NCI-H2029 treated with DMSO at 0.1 percent for 48 hours (cell line): ENCODE data around the gene GATAD2B.

Source experiments
- DNase-seq: peaks from one replicate; lab custom pipeline; 2025; lab: John Stamatoyannopoulos, UW

Gene GATAD2B

DNA sequence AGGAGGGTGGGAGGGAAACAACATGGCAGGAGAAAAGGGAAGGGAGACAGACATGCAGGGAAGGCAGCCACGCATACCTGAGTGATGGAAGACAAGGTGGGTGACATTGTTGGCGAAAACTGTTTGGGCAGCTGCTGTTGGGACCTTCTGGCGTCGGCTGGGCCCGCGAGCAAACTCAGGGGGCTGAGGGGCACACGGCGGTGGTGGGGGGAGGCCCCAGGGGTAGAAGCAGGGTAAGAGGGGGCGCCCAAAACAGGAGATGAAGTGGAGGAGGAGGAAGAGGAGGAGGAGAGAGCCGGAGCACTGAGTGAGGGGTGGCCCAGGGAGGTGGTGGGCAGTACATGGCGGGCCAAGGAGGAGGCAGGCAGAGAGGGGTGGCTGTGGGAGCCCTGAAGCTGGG is 28.4 kb upstream of the GATAD2B start:
- DNase-seq, result no peak

DNA sequence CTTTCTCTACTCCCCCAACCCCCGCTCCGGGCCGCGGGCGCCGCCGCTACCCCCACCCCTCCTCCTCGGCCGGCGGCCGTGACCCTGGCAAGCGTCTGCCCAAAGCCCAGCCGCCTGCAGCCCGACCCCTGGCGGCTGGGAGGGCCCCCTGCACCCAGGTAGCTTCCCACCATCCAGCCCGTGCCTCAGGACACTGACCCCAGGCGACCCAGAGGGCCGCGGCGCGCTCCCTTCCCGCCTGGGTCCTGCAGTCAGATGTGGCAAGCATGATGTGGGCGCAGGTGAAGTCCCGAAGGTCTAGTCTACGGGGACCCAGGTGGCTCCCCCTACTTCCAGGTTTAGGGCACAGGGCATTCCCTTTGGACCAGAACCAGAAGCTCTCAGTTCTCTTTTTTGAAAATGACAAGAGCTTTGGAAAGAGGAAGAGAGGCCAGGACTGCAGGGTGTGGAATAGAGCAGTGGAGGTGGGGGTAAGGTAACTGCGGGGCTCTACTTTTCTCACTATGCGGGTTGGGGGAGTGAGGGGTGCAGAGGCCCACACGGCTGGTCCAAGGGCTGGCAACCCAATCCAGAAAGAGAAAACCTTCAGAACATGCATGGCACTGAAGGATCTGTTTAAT is 24.0 kb upstream of the GATAD2B start, which contains the start of gene DENND4B:
Gene DENND4B (minus strand): TSS at position 97 of the 620 bp plus-strand sequence. CDS start 2,344 bp downstream, outside the sequence.
- DNase-seq, result peak; percentile 48

DNA sequence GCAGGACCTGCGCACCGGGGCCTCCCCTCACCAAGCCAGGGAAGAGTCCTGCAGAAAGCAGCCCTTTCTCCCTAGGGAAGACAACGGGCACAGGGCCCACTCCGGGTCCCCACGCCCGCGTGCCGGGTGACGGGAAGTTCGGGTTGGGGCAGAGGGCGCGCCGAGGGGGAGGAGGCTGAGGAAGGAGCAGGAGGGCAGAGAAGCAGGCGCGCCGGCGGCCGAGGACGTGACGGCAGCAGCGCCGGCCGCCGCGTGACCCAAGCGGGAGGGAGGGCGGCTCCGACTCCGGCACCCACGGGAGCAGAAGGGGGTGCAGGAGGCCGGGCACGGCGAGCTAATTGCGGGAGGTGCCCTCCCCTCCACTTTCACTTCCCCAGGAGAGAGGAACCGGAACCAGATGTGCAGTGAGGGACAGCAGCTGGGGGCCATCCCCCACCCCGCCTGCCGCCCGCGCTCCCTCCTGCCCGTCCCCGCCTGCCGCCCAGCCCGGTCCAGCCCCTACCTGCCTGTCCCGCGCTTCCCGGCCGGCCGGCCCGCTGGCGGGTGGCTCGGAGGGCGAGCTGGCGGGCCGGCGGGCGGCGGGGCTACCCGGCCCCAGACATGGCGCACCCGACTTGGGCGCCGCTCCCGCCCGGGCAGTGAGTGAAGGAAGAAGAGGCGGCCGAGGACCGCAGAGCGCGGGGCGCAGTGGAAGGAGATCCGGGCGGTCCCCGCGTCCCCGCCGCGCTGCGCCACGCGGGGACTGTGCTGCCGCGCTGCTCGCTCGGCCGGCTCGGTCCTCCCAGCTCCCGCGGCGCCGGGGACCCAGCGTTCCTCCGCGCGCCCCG is 23.2 kb upstream of the GATAD2B start:
- DNase-seq, result no peak

DNA sequence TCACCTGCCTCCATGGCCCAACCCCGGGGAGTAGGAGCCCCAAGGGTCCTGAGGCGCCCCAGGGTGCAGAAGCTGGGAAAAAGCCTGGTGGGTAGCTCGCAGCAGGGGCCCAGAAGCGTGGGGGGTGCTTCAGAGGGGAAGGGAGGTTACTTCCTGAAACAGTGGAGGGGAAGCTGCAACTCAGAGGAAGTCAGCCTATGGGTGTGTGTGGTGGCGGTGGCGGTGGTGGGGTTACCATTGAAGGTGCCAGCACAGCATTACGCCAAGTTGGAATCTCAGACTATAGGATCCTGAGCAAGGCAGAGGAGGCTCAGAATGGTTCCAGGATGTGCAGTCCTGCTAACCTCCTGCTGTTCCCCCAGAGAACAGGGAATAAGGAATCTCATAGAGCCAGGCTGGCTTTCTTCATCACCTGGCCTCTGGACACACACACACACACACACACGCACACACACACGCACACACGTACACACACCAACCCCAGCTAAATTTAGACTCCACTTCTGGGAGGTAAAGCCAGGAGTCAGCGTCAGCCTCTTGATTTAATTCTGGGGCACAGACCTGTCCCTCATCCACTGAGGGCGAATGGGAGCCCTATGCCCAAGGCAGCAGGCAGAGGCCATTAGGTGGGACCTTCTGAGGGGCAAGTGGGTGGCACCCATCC is 22.5 kb upstream of the GATAD2B start:
- DNase-seq, result no peak

DNA sequence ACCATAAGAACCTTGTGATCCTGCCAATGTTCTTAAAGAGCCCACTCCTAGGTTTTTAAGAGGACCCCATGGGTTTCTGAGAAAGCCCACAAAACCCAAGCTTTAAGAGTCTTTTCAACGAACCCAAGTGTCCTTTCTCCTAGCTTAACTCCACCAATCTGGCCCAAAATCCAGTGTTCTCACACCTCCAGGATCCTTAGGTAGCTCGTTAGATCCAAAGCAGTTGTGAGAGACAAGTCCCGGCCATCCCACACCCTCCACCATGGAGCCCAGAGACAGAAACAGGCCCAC is 22.0 kb upstream of the GATAD2B start:
- DNase-seq, result no peak

DNA sequence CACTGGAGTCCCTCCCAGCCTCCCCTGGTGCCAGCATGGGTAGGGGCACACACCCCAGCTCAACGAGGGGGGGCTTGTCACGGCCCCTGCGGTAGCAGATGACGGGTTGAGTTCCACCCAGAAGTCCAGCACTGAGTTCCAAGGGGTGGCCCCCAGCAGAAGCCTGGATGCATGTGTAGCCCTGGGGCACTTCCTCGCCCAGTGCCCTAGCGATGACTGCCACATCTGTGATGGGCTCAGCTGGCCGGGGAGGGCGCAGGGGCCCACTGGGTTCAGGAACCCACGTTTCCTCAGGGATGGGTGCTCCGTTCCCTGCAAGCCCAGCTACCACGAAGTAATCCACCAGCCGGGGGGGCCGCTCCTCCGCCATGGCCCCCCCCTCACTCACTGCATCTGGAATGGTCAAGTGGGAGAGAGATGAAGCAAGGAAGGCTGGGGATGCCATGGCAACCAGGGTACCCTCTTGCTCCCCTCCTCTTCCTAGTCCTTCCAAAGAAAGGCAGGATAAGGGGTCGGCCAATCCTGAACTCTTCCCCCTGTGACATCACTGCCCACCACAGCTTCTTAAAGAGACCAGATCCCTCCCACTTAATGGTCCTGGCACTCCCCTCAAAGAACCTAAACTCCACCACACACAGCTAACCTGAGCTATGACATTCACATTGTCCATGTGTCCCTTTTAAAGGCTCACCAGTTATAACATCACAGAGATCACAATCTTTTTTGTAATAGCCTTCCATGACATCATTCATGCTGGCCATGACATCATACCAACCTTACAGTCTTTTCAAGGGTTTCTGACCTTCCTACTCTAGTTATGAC is 21.4 kb upstream of the GATAD2B start:
- DNase-seq, result no peak

DNA sequence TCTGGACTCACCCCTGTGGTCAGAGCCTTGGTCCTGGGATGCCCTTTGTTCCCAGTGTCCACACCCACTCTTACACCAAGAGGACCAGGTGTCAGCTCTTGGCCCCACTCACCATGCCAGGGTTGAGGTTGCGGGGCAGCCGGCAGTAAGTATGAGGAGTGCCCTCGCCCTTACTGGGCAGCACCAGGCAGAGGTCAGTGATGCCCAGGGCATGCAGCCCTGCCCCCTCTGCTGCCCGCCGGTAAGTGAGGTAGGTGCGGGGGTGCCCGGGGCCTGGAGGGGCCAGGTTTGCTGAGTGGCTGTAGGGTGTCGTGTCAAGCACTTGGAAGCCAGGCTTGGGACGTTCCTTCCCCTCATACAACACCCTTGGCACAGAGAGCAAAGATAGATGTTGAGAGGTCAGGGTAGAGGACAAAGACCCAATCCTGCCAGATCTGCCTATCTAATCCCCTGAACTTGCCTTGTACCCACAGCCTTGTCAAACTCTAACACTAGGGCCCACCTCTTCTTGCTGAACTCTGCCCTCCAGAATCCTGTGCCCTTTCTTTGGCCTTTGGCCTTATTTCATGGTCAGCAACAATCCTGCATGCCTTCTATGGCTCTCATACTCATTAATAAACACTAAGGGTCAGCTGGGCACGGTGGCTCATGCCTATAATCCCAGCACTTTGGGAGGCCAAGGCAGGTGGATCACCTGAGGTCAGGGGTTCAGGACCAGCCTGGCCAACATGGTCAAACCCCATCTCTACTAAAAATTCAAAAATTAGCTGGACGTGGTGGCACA is 20.2 kb upstream of the GATAD2B start:
- no peak for DNase-seq

DNA sequence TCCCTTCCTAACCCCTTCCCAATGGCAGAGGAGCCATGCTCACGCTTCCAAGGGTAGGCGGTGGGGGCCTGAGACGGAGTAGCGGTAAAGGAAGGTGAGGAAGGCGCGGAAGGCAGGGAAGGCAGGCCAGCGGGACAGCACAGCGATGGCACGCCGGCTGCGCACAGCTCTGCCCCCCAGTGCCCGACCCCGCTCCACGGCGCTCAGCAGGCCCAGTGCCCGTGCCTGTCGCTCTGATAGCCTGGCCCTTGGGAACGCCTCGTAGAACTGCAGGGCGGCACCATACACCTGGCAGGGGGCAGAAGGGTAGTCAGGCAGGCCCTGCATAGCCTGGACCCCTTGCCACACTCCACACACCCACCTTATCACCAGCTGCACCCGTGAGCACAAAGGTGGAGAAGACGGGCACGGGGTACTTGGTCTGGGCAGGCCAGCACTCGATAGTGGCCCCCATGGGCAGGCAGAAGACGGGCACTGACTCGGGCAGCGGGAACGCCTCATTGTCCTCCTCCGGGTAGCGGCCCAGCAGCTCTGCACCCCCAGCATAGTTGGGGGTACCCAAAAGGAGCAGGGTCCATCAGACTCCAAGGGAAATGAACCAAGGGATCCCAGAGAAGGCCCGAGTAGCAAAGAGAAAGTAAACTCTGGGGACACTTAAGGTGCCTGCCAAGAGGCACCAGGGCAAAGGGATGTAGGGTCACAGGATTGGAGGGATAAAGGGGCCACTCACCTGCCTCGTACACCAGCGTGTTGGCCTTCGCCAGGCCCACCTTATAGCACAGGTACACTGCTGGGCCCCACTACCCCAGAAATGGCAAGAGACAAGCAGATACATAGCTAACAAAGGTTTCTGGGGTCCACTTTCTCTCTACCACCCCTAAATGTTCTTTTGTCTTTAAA is 19.3 kb upstream of the GATAD2B start:
- DNase-seq, result no peak

DNA sequence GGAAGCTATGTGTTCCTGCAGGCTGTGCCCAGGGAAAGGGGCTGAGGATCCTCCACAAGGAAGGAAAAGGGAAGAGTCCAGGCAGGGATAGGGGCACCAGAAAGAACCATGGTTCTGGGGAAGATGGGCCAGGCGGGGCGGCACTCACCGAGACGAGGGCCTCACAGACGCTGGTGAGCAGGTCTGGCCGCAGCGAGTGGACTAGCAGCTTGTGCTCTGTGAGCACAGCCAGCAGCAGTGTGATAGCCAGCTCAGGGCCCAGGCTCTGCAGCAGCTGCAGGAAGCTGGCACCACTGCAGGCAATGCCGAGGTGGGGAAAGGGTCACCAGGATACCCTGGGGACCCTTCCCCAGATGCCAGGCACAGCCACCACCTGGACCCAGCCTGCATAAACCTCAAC is 18.0 kb upstream of the GATAD2B start:
- no peak for DNase-seq

DNA sequence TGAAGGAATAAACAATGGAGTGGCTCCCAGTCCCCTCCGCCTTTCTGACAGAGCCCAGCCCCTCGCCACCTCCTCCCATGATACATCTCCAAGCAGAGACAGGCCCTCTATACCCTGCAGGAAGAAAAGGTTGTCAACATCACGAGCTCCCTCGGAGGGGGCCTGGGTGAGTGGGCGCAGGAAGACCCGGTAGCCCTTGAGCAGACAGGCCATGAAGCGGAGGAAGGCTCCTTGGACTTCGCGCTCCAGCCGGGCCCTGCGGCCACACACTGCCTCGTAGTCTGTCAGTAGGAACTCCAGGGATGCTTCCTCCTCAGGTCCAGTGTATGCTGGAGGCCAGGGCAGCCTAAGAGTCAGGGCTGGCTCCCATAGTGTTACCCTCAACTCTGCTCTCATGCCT is 16.7 kb upstream of the GATAD2B start:
- no peak for DNase-seq

DNA sequence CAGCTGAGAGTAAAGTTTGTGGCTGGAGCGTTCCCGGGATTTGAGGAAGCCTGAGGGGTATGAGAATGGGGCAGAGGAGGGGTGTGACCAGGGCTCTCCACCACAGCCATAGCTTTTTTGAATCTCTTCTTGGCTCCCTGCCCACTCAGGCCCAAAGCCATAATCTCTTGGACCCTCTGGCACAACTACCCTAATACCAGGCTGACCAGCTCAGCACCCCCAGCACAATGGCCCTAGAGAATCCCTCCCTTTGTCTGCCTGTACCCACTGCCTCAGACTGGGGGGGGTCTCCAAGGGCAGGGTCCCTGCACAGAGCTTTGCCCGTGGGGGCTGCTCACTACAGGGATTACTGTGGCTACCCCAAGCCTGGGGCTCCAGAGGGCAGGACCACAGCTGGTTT is 16.2 kb upstream of the GATAD2B start:
- no peak for DNase-seq

DNA sequence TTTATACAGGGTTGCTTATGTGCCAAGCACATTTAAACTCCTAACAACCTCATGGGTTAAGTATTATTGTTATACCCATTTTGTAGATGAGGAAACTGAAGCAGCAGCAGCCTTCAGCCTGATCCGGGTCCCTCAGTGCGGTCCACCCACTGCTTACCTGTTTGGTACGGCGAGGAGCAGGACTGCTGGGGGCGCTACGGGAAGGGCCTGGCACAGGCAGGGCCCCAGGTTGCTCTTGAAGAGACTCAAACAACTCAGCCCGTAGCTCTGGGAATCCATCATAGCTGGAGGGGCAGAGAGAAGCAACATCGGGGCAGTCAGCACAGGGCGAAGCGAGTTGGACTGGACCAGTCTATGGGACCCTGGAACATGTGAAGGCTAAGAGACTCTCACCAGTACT is 14.6 kb upstream of the GATAD2B start:
- no peak for DNase-seq

DNA sequence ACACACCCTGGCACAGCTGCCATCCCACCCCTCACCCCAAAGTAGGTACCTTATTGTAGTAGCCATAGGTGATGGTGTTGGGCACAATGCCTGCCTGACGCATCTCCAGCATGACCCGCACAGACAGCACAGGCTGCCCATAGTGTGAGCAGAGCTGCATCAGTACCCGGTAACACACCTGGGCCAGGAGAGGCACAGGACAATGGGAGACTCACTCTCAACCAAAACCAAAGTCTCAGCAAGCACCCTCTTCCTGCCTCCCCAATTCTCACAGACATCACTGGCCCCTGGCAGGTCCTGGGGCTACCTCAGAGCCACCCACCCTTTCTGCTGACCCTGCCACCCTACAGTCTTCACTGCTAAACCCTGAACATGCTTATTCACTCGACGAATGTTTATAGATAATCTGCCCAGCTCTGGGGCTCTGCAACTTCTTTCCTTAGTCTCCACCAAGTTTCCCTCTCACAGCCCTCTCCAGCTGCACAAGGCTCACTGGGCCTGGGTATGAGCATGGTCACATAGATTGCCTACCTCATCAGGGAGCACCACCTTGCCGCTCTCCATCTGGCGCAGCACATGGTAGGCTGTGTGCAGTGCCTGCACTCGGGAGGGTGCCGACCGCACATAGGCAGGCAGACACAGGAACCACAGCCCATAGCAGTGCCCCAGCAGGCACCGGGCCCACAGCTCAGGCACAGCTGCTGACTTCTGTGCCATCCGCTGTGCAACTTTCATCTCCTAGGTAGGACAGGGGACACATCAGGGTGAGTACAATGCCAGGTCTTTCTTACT is 13.4 kb upstream of the GATAD2B start:
- DNase-seq, result no peak

DNA sequence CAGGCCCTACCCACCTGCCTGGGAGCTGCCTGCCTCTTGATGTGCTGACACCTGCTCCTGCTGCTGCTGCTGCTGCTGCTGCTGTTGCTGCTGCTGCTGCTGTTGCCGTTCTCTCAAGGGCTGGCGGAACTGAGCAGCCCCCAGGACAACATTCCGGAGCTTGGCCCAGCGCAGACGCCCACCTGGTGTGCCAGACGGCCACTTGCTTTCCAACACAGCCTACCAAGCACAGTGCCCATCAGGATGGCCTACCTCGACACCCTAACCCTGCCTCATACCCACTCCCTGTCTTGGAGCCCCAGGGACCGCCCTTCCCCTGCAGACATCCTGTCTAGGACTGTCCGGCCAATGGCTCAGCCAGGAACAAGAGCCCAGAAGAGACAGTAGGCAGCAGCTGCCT is 12.0 kb upstream of the GATAD2B start:
- no peak for DNase-seq

DNA sequence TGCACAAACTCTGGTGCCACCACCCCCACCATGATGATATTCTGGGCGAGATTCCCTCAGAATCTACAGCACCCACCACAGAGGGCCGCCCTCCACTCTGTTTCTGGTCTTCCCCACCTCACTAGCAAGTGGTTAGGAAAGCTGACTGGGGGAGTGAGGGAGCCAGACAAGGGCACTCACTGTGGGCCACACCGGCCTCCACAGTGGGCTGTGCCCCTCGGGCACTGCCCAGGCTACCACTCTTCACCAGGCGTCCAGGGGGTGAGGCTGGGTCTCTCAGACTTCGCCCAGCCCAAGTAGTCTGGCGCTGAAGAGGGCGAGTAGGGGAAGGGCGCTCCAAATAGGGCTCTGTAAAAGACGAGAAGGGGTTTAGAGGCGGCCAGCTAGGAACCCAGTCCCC is 11.2 kb upstream of the GATAD2B start:
- DNase-seq, result no peak

DNA sequence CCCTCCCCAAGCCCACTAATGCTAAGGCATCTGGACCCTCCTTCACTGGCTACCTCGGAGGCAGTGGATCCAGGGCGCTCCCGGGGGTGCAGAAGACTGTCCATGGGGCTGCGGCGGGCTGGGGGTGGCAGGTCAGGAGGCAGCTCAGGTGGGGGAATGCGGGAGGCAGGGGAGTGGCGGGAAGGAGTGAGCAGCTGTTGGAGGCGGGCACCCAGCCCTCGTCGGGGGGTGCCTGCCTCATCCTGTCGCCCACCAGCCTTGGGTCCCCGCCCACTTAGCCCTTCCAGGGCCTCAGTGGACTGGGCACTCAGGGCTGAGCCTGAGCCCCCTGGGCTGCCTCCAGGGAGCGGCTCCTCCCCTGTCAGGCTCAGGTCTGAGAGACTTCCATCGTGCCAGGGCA is 10.7 kb upstream of the GATAD2B start:
- DNase-seq, result no peak

DNA sequence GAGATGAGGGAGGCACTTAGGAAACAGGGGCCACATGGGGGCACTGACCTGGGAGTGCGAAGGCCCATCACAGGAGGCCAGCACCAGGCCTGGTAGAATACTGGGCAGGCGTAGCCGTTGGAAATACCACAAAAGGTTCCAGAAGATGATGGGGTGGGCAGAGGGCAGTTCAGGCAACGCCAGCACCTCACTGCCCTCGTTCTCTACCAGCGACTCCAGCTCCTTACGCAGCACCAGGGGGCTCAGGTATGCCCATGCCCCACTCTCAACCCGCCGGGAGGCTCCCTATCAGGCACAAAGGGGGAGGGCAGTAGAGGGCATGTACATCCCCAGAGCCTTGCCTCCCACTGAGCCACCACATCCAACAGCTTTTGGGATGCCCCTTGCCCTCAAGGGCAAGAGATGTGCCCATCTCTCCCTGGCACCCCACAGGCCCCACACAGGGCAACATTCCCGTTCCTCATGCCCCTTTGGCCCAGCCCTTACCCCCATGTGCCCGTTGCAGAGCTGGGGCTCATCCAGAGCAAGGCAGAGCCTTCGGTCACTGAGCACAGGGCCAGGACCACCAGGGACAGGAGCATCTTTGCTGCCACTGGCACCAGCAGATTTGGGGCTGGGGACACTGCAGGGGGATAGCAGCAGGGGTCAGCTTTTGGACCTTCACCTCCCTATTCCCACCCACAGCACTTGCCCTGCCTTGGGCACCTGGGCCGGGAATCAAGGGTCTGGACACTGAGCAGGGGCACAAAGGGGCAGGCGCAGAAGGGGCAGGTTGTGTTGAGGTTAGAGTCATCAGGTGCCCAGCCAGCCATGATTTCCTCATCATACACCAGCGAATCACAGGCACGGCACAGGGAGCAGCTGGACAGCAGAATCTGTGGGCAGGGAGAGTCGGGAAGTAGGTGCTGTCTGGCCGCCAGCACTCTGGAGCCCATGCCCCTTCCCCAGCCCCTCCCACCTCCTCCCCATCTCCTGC is 9.7 kb upstream of the GATAD2B start:
- DNase-seq, result no peak
